ENCODE measurements around the gene CAMK2B.

GRCh38 chr7:44348300-44348699 lies 22.9 kb upstream of the CAMK2B start:
- TF ChIP-seq FOXM1 (IDR thresholded peaks at IDR 0.05; ENCODE audit: borderline replicate concordance, low read depth) (no peak), TAF1 (IDR thresholded peaks at IDR 0.05; ENCODE audit: low read depth) (no peak)
